ENCODE data around the gene ATG4B.

The ATG4B gene

GRCh38 chr2:241619597-241620418 lies 17.7 kb upstream of the ATG4B start:
- Histone ChIP-seq H3K9me3 (ENCODE audit: control insufficient read depth in 5 of 5, low read length in 5 of 5) (no peaks in the 10 kb centered on the region), H3K4me3 (ENCODE audit: low read depth in 1 of 5, low read length in 5 of 5) (no peak overlapping the region), H3K9ac (ENCODE audit: low read length in 5 of 5) (no peak overlapping the region), H3K27ac (ENCODE audit: low read depth, low read length) (peak overlapping the region; percentile 41), H3K36me3 (ENCODE audit: control insufficient read depth in 5 of 5, insufficient read depth in 5 of 5, low read length in 5 of 5) (peaks cover 0 to 9% (median 6%) of the 10 kb centered on the region in 5 donors), H3K4me1 (ENCODE audit: control insufficient read depth in 5 of 5, insufficient read depth in 5 of 5, low read length in 5 of 5) (peaks cover 0 to 19% (median 7%) of the 10 kb centered on the region in 5 donors), H3K27me3 (ENCODE audit: control insufficient read depth in 5 of 5, insufficient read depth in 4 of 5, low read length in 5 of 5) (no peaks in the 10 kb centered on the region)

GRCh38 chr2:241620419-241620769 lies 17.1 kb upstream of the ATG4B start:
- Histone ChIP-seq H3K36me3 (ENCODE audit: control insufficient read depth in 5 of 5, insufficient read depth in 5 of 5, low read length in 5 of 5) (peaks cover 0 to 9% (median 6%) of the 10 kb centered on the region in 5 donors), H3K27me3 (ENCODE audit: control insufficient read depth in 5 of 5, insufficient read depth in 4 of 5, low read length in 5 of 5) (no peaks in the 10 kb centered on the region), H3K9me3 (ENCODE audit: control insufficient read depth in 5 of 5, low read length in 5 of 5) (no peaks in the 10 kb centered on the region), H3K4me1 (ENCODE audit: control insufficient read depth in 5 of 5, insufficient read depth in 5 of 5, low read length in 5 of 5) (peaks cover 0 to 19% (median 7%) of the 10 kb centered on the region in 5 donors), H3K9ac (ENCODE audit: low read length in 5 of 5) (no peak overlapping the region), H3K27ac (ENCODE audit: low read depth, low read length) (peak overlapping the region; percentile 41), H3K4me3 (ENCODE audit: low read depth in 1 of 5, low read length in 5 of 5) (no peak overlapping the region)

GRCh38 chr2:241627675-241628074 lies 9.8 kb upstream of the ATG4B start:
- no peak overlapping the region for H3K9ac ChIP-seq (ENCODE audit: low read length in 5 of 5)
- H3K4me3 ChIP-seq (ENCODE audit: low read depth in 1 of 5, low read length in 5 of 5): no peak overlapping the region
- no peaks in the 10 kb centered on the region for H3K4me1 ChIP-seq (ENCODE audit: control insufficient read depth in 5 of 5, insufficient read depth in 5 of 5, low read length in 5 of 5)
- H3K36me3 ChIP-seq (ENCODE audit: control insufficient read depth in 5 of 5, insufficient read depth in 5 of 5, low read length in 5 of 5): peaks cover 3 to 36% (median 23%) of the 10 kb centered on the region in 5 donors
- H3K27me3 ChIP-seq (ENCODE audit: control insufficient read depth in 5 of 5, insufficient read depth in 4 of 5, low read length in 5 of 5): no peaks in the 10 kb centered on the region
- H3K27ac ChIP-seq (ENCODE audit: low read depth, low read length): no peak overlapping the region
- H3K9me3 ChIP-seq (ENCODE audit: control insufficient read depth in 5 of 5, low read length in 5 of 5): no peaks in the 10 kb centered on the region

- H3K36me3 ChIP-seq (ENCODE audit: control insufficient read depth in 5 of 5, insufficient read depth in 5 of 5, low read length in 5 of 5): peaks cover 3 to 48% (median 36%) of the 10 kb centered on the region in 5 donors
- no peaks in the 10 kb centered on the region for H3K27me3 ChIP-seq (ENCODE audit: control insufficient read depth in 5 of 5, insufficient read depth in 4 of 5, low read length in 5 of 5)
- H3K4me3 ChIP-seq (ENCODE audit: low read depth in 1 of 5, low read length in 5 of 5): no peak overlapping the region
- H3K27ac ChIP-seq (ENCODE audit: low read depth, low read length): no peak overlapping the region
- no peaks in the 10 kb centered on the region for H3K9me3 ChIP-seq (ENCODE audit: control insufficient read depth in 5 of 5, low read length in 5 of 5)
- peaks cover 0 to under 1% (median 0%) of the 10 kb centered on the region in 5 donors for H3K4me1 ChIP-seq (ENCODE audit: control insufficient read depth in 5 of 5, insufficient read depth in 5 of 5, low read length in 5 of 5)
- no peak overlapping the region for H3K9ac ChIP-seq (ENCODE audit: low read length in 5 of 5)
Measured at GRCh38 chr2:241629762-241630435, 7.6 kb upstream of the ATG4B start.

- Histone ChIP-seq H3K9ac (ENCODE audit: low read length in 5 of 5) (no peak overlapping the region), H3K4me1 (ENCODE audit: control insufficient read depth in 5 of 5, insufficient read depth in 5 of 5, low read length in 5 of 5) (peaks cover 0 to 14% (median 13%) of the 10 kb centered on the region in 5 donors), H3K36me3 (ENCODE audit: control insufficient read depth in 5 of 5, insufficient read depth in 5 of 5, low read length in 5 of 5) (peaks cover 0 to 43% (median 31%) of the 10 kb centered on the region in 5 donors), H3K27me3 (ENCODE audit: control insufficient read depth in 5 of 5, insufficient read depth in 4 of 5, low read length in 5 of 5) (no peaks in the 10 kb centered on the region), H3K27ac (ENCODE audit: low read depth, low read length) (no peak overlapping the region), H3K9me3 (ENCODE audit: control insufficient read depth in 5 of 5, low read length in 5 of 5) (no peaks in the 10 kb centered on the region), H3K4me3 (ENCODE audit: low read depth in 1 of 5, low read length in 5 of 5) (no peak overlapping the region)
Measured at GRCh38 chr2:241632478-241633325, 4.8 kb upstream of the ATG4B start.

GRCh38 chr2:241633561-241633960 lies 3.9 kb upstream of the ATG4B start:
- H3K36me3 ChIP-seq (ENCODE audit: control insufficient read depth in 5 of 5, insufficient read depth in 5 of 5, low read length in 5 of 5): peaks cover 0 to 36% (median 29%) of the 10 kb centered on the region in 5 donors

GRCh38 chr2:241635756-241636155 lies 1.7 kb upstream of the ATG4B start:
- Histone ChIP-seq H3K27me3 (ENCODE audit: control insufficient read depth in 5 of 5, insufficient read depth in 4 of 5, low read length in 5 of 5) (no peaks in the 10 kb centered on the region), H3K36me3 (ENCODE audit: control insufficient read depth in 5 of 5, insufficient read depth in 5 of 5, low read length in 5 of 5) (peaks cover 0 to 31% (median 26%) of the 10 kb centered on the region in 5 donors), H3K4me3 (ENCODE audit: low read depth in 1 of 5, low read length in 5 of 5) (peak overlapping the region; percentile 33 to 98 (median 93)), H3K9me3 (ENCODE audit: control insufficient read depth in 5 of 5, low read length in 5 of 5) (no peaks in the 10 kb centered on the region), H3K9ac (ENCODE audit: low read length in 5 of 5) (peak overlapping the region; percentile 63 to 89 (median 78)), H3K27ac (ENCODE audit: low read depth, low read length) (peak overlapping the region; percentile 86), H3K4me1 (ENCODE audit: control insufficient read depth in 5 of 5, insufficient read depth in 5 of 5, low read length in 5 of 5) (peaks cover 5 to 37% (median 31%) of the 10 kb centered on the region in 5 donors)

More at GRCh38 chr2:241633561-241633960, 3.9 kb upstream of the ATG4B start:
- H3K4me3 ChIP-seq (ENCODE audit: low read depth in 1 of 5, low read length in 5 of 5): no peak overlapping the region
- H3K27ac ChIP-seq (ENCODE audit: low read depth, low read length): no peak overlapping the region
- H3K4me1 ChIP-seq (ENCODE audit: control insufficient read depth in 5 of 5, insufficient read depth in 5 of 5, low read length in 5 of 5): peaks cover 2 to 21% (median 20%) of the 10 kb centered on the region in 5 donors
- H3K9me3 ChIP-seq (ENCODE audit: control insufficient read depth in 5 of 5, low read length in 5 of 5): no peaks in the 10 kb centered on the region
- no peak overlapping the region for H3K9ac ChIP-seq (ENCODE audit: low read length in 5 of 5)
- H3K27me3 ChIP-seq (ENCODE audit: control insufficient read depth in 5 of 5, insufficient read depth in 4 of 5, low read length in 5 of 5): no peaks in the 10 kb centered on the region

GRCh38 chr2:241636182-241637017 lies 1.1 kb upstream of the ATG4B start:
- Histone ChIP-seq H3K36me3 (ENCODE audit: control insufficient read depth in 5 of 5, insufficient read depth in 5 of 5, low read length in 5 of 5) (peaks cover 0 to 29% (median 21%) of the 10 kb centered on the region in 5 donors), H3K4me3 (ENCODE audit: low read depth in 1 of 5, low read length in 5 of 5) (peak overlapping the region; percentile 33 to 98 (median 93)), H3K9me3 (ENCODE audit: control insufficient read depth in 5 of 5, low read length in 5 of 5) (no peaks in the 10 kb centered on the region), H3K27me3 (ENCODE audit: control insufficient read depth in 5 of 5, insufficient read depth in 4 of 5, low read length in 5 of 5) (no peaks in the 10 kb centered on the region), H3K9ac (ENCODE audit: low read length in 5 of 5) (peak overlapping the region; percentile 63 to 89 (median 78)), H3K27ac (ENCODE audit: low read depth, low read length) (peak overlapping the region; percentile 86), H3K4me1 (ENCODE audit: control insufficient read depth in 5 of 5, insufficient read depth in 5 of 5, low read length in 5 of 5) (peaks cover 5 to 38% (median 31%) of the 10 kb centered on the region in 5 donors)

Data from subcutaneous abdominal adipose tissue (tissue), 5 donors.